SK-N-SH (cell line): ENCODE data around the gene SEC11A.

ENCODE experiments used
- EP300 ChIP-seq, 2 experiments: IDR thresholded peaks; 2 replicates each; pipeline versions ENCODE4 v1.4.0 to v1.6.1; 2012; ENCODE audit warnings: borderline replicate concordance in 1 of 2, low read depth in 1 of 2, low read length in 1 of 2
- POLR2AphosphoS5 ChIP-seq: IDR thresholded peaks from 2 replicates; pipeline ENCODE4 v1.6.1; 2012; ENCODE audit warnings: low read depth, low read length
- RAD21 ChIP-seq: IDR thresholded peaks from 2 replicates; pipeline ENCODE4 v1.6.1; 2012; ENCODE audit warnings: mild to moderate bottlenecking, low read length
- RFX5 ChIP-seq: IDR thresholded peaks from 2 replicates; pipeline ENCODE4 v1.6.1; 2012; ENCODE audit warnings: mild to moderate bottlenecking, improper control_type of control experiment, low read length
- SIN3A ChIP-seq: IDR thresholded peaks from 2 replicates; pipeline ENCODE4 v1.6.1; 2012; ENCODE audit warnings: low read depth, mild to moderate bottlenecking, low read length, moderate library complexity, borderline replicate concordance
- TF ChIP-seq, protein P1 (sequence below): fragments of 200-600 bp; sonication (generic); IDR thresholded peaks from 2 replicates; pipeline ENCODE4 v1.6.1; 2017; ENCODE audit warnings: antibody characterized with exemption, mild to moderate bottlenecking, moderate library complexity
- TF ChIP-seq, protein P2 (sequence below): IDR thresholded peaks from 2 replicates; pipeline ENCODE4 v1.6.1; 2012; ENCODE audit warnings: mild to moderate bottlenecking, low read depth, low read length, moderate library complexity
- TF ChIP-seq, protein P3 (sequence below): IDR thresholded peaks from 2 replicates; pipeline ENCODE4 v1.4.0; 2012; ENCODE audit warnings: low read depth, borderline replicate concordance

- TF ChIP-seq, protein P1, sequence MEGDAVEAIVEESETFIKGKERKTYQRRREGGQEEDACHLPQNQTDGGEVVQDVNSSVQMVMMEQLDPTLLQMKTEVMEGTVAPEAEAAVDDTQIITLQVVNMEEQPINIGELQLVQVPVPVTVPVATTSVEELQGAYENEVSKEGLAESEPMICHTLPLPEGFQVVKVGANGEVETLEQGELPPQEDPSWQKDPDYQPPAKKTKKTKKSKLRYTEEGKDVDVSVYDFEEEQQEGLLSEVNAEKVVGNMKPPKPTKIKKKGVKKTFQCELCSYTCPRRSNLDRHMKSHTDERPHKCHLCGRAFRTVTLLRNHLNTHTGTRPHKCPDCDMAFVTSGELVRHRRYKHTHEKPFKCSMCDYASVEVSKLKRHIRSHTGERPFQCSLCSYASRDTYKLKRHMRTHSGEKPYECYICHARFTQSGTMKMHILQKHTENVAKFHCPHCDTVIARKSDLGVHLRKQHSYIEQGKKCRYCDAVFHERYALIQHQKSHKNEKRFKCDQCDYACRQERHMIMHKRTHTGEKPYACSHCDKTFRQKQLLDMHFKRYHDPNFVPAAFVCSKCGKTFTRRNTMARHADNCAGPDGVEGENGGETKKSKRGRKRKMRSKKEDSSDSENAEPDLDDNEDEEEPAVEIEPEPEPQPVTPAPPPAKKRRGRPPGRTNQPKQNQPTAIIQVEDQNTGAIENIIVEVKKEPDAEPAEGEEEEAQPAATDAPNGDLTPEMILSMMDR: no peak
- TF ChIP-seq EP300 (IDR thresholded peaks at IDR 0.05; ENCODE audit: borderline replicate concordance in 1 of 2, low read depth in 1 of 2, low read length in 1 of 2) (no peak), RAD21 (no peak), POLR2AphosphoS5 (no peak), SIN3A (no peak), RFX5 (no peak)
- TF ChIP-seq, protein P2, sequence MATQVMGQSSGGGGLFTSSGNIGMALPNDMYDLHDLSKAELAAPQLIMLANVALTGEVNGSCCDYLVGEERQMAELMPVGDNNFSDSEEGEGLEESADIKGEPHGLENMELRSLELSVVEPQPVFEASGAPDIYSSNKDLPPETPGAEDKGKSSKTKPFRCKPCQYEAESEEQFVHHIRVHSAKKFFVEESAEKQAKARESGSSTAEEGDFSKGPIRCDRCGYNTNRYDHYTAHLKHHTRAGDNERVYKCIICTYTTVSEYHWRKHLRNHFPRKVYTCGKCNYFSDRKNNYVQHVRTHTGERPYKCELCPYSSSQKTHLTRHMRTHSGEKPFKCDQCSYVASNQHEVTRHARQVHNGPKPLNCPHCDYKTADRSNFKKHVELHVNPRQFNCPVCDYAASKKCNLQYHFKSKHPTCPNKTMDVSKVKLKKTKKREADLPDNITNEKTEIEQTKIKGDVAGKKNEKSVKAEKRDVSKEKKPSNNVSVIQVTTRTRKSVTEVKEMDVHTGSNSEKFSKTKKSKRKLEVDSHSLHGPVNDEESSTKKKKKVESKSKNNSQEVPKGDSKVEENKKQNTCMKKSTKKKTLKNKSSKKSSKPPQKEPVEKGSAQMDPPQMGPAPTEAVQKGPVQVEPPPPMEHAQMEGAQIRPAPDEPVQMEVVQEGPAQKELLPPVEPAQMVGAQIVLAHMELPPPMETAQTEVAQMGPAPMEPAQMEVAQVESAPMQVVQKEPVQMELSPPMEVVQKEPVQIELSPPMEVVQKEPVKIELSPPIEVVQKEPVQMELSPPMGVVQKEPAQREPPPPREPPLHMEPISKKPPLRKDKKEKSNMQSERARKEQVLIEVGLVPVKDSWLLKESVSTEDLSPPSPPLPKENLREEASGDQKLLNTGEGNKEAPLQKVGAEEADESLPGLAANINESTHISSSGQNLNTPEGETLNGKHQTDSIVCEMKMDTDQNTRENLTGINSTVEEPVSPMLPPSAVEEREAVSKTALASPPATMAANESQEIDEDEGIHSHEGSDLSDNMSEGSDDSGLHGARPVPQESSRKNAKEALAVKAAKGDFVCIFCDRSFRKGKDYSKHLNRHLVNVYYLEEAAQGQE: no peak
- TF ChIP-seq, protein P3, sequence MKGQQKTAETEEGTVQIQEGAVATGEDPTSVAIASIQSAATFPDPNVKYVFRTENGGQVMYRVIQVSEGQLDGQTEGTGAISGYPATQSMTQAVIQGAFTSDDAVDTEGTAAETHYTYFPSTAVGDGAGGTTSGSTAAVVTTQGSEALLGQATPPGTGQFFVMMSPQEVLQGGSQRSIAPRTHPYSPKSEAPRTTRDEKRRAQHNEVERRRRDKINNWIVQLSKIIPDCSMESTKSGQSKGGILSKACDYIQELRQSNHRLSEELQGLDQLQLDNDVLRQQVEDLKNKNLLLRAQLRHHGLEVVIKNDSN: no peak
These were observed 34.7 kb upstream of the SEC11A start for GRCh38 chr15:84750583-84751092.
